HAP-1 (cell line): Measurements from ENCODE around the gene RAD51B.

ENCODE experiments used
- DNase-seq, 2 experiments: peaks; one replicate each; pipeline ENCODE4 v3.0.0-alpha.2; 2016 to 2020; ENCODE audit warnings: low spot score in 2 of 2
- H3K27me3 ChIP-seq: fragments of 250-450 bp; sonication (Bioruptor Pico); 2 replicates; pipeline ENCODE4 v1.5.1; 2020; ENCODE audit warnings: low read depth, mild to moderate bottlenecking, moderate library complexity
- H3K36me3 ChIP-seq: fragments of 250-450 bp; sonication (Bioruptor Pico); replicated peaks from 2 replicates; pipeline ENCODE4 v1.5.1; 2020; ENCODE audit warnings: mild to moderate bottlenecking
- H3K4me1 ChIP-seq: fragments of 250-450 bp; sonication (Bioruptor Pico); 2 replicates; pipeline ENCODE4 v1.5.1; 2020; ENCODE audit warnings: mild to moderate bottlenecking
- H3K4me3 ChIP-seq: fragments of 250-450 bp; sonication (Bioruptor Pico); 2 replicates; pipeline ENCODE4 v1.5.1; 2020; ENCODE audit warnings: mild to moderate bottlenecking, moderate library complexity
- H3K9me3 ChIP-seq: fragments of 250-450 bp; sonication (Bioruptor Pico); 2 replicates; pipeline ENCODE4 v1.5.1; 2020; ENCODE audit warnings: mild to moderate bottlenecking, moderate library complexity
- in situ Hi-C: fragments of 300-500 bp; cut with MboI; formaldehyde crosslinking; loops from 3 replicates; pipeline ENCODE4 v1.14.3; 2020; ENCODE audit warnings: low sequenced_read_pairs, inconsistent platforms, mixed read lengths

RAD51B gene

DNA sequence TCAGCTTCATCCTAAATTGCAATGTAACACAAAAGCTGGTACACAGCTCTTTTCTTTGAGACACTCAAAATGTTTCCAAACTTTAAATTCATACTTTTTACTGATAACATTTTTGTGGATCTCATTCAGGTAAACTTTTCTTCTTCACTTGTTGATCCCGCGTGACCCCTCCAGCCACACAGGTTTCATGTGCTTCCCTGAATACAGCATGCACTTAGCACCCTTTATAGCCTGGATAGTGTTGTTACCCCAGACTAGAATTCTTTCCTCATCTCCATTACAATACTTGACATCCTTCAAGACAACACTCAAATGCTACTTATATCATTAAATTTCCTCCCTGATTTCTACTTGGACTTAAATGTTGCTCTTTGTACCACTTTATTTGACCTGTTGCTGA lies 373.4 kb downstream of the RAD51B start:
- H3K27me3 ChIP-seq, result no peaks in the 10 kb centered on the region
- H3K4me1 ChIP-seq, result no peaks in the 10 kb centered on the region
- in situ Hi-C loops, result no loop called here
- H3K9me3 ChIP-seq, result no peaks in the 10 kb centered on the region
- DNase-seq, result no peak
- no peak overlapping the region for H3K4me3 ChIP-seq
- H3K36me3 ChIP-seq, result no peaks in the 10 kb centered on the region

GRCh38 chr14:68193970-68194681 lies 374.5 kb downstream of the RAD51B start:
- Histone ChIP-seq H3K4me1 (no peaks in the 10 kb centered on the region), H3K9me3 (no peaks in the 10 kb centered on the region), H3K36me3 (no peaks in the 10 kb centered on the region), H3K27me3 (no peaks in the 10 kb centered on the region), H3K4me3 (no peak overlapping the region)
- DNase-seq, result no peak
- in situ Hi-C loops, result no loop called here

DNA sequence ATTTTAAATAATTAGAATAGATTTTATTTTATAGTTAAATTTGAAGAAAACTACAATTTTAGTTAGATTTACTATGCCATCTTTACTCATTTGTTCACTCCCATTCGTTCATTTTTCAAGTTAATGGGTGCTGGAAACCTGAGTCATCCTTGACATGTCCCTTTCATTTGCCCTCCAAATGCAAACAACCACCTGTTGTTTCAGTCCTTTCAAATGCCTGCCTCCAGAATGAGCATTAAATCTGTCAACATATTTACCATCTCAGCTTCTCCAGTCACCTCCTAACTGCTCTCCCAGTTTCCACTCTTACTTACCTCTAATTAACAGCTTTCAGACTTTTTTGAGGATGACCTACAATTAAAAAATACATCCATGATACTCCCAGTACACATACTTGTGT lies 375.5 kb downstream of the RAD51B start:
- in situ Hi-C loops, result no loop called here
- no peak for DNase-seq
- Histone ChIP-seq H3K4me3 (no peak overlapping the region), H3K9me3 (no peaks in the 10 kb centered on the region), H3K4me1 (peaks cover 3% of the 10 kb centered on the region; the same call in 1 of the 2 replicates), H3K27me3 (no peaks in the 10 kb centered on the region), H3K36me3 (no peaks in the 10 kb centered on the region)

GRCh38 chr14:68198713-68199495 lies 379.3 kb downstream of the RAD51B start:
- no peaks in the 10 kb centered on the region for H3K27me3 ChIP-seq
- no peak overlapping the region for H3K4me3 ChIP-seq
- peaks cover 3% of the 10 kb centered on the region; the same call in 1 of the 2 replicates for H3K4me1 ChIP-seq
- DNase-seq, result no peak
- H3K9me3 ChIP-seq, result no peaks in the 10 kb centered on the region
- H3K36me3 ChIP-seq, result no peaks in the 10 kb centered on the region
- in situ Hi-C loops, result no loop called here

DNA sequence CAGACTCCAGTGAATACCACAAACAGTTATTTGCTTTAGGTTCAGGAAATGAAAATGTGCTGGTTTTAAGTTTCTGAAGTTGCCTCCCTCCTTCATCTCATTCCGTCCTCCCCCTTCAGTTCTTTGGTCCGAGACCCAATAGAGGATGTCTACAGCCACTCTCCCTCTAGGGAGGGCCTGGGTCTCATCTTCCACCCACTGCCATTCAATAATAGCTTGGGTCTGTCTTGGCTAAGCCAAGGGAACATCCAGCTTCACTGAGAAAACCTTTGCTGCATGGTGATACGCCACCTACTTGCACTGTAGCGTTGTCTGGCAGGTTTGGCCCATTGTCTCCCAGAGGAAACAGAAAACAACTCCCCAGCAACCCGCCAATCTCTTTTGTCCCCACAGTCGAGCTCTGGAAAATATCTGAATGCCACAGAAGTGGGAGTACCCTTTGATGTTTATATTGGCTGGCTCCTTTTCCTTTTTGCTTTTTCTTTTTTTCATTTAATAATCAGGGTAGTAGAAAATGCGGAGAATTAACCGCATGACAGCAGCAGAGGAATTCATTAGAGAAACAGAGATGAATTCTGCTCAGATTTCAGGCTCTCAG lies 380.1 kb downstream of the RAD51B start:
- Histone ChIP-seq H3K36me3 (no peaks in the 10 kb centered on the region), H3K9me3 (no peaks in the 10 kb centered on the region), H3K4me1 (peaks cover 3% of the 10 kb centered on the region; the same call in 1 of the 2 replicates), H3K27me3 (no peaks in the 10 kb centered on the region), H3K4me3 (no peak overlapping the region)
- in situ Hi-C loops, result no loop called here
- DNase-seq, result peak; percentile 53 to 64

- in situ Hi-C loops, result no loop called here
- H3K4me1 ChIP-seq, result peaks cover 3% of the 10 kb centered on the region; the same call in 1 of the 2 replicates
- no peak for DNase-seq
- H3K9me3 ChIP-seq, result no peaks in the 10 kb centered on the region
- H3K36me3 ChIP-seq, result no peaks in the 10 kb centered on the region
- no peaks in the 10 kb centered on the region for H3K27me3 ChIP-seq
- no peak overlapping the region for H3K4me3 ChIP-seq
These were observed 384.3 kb downstream of the RAD51B start for GRCh38 chr14:68203871-68204270.

GRCh38 chr14:68208218-68208617 lies 388.6 kb downstream of the RAD51B start:
- no peak overlapping the region for H3K4me3 ChIP-seq
- no peaks in the 10 kb centered on the region for H3K36me3 ChIP-seq
- DNase-seq, result no peak
- no peaks in the 10 kb centered on the region for H3K27me3 ChIP-seq
- H3K9me3 ChIP-seq, result no peaks in the 10 kb centered on the region
- no peaks in the 10 kb centered on the region for H3K4me1 ChIP-seq
- in situ Hi-C loops, result no loop called here

DNA sequence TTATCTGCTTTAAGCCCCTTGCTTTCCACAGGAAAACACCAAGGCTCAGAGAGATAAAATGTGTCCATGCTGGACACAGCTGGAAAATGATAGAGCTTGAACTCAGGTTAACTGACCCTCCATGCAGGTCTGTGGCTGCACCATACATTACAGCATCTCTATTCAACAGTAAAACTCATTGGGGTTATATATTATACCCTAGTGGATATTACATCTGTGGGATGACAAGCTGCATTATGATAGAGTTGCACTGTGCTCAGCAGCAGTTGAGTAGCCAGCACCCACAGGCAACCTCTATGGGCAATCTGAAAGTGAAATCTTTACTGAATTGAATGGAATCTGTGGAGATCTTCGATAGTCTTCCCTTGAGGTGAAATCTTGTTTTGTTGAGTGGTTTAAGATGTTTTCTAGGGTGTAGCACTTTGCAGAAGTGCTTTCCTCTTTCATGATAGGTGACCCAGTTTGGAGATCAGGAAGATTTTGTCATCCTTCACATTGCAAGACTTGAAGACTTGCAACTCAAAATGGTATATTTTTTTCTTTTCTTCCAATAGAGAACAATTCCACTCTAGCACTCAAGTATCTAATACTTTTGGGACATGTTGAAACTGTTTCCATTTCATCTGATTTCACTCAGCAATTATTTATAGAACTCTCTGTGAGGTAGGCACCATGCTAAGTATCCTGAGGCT lies 389.2 kb downstream of the RAD51B start:
- H3K4me3 ChIP-seq, result no peak overlapping the region
- H3K27me3 ChIP-seq, result no peaks in the 10 kb centered on the region
- H3K9me3 ChIP-seq, result no peaks in the 10 kb centered on the region
- in situ Hi-C loops, result no loop called here
- H3K4me1 ChIP-seq, result no peaks in the 10 kb centered on the region
- no peaks in the 10 kb centered on the region for H3K36me3 ChIP-seq
- no peak for DNase-seq

GRCh38 chr14:68210729-68211299 lies 391.2 kb downstream of the RAD51B start:
- in situ Hi-C loops, result no loop called here
- no peak for DNase-seq
- Histone ChIP-seq H3K4me1 (no peaks in the 10 kb centered on the region), H3K27me3 (no peaks in the 10 kb centered on the region), H3K4me3 (no peak overlapping the region), H3K36me3 (no peaks in the 10 kb centered on the region), H3K9me3 (no peaks in the 10 kb centered on the region)

- DNase-seq, result no peak
- Histone ChIP-seq H3K9me3 (no peaks in the 10 kb centered on the region), H3K4me3 (no peak overlapping the region), H3K4me1 (no peaks in the 10 kb centered on the region), H3K27me3 (no peaks in the 10 kb centered on the region), H3K36me3 (no peaks in the 10 kb centered on the region)
- in situ Hi-C loops, result no loop called here
These were observed 391.8 kb downstream of the RAD51B start for GRCh38 chr14:68211421-68211820.

GRCh38 chr14:68211886-68212285 lies 392.3 kb downstream of the RAD51B start:
- in situ Hi-C loops, result no loop called here
- H3K4me3 ChIP-seq, result no peak overlapping the region
- no peaks in the 10 kb centered on the region for H3K27me3 ChIP-seq
- H3K9me3 ChIP-seq, result no peaks in the 10 kb centered on the region
- no peak for DNase-seq
- H3K36me3 ChIP-seq, result no peaks in the 10 kb centered on the region
- H3K4me1 ChIP-seq, result no peaks in the 10 kb centered on the region

- Histone ChIP-seq H3K36me3 (no peaks in the 10 kb centered on the region), H3K9me3 (no peaks in the 10 kb centered on the region), H3K4me1 (no peaks in the 10 kb centered on the region), H3K4me3 (no peak overlapping the region), H3K27me3 (no peaks in the 10 kb centered on the region)
- in situ Hi-C loops, result no loop called here
- DNase-seq, result no peak
These were observed 392.8 kb downstream of the RAD51B start for GRCh38 chr14:68212361-68212760.

- Histone ChIP-seq H3K36me3 (no peaks in the 10 kb centered on the region), H3K27me3 (no peaks in the 10 kb centered on the region), H3K9me3 (no peaks in the 10 kb centered on the region), H3K4me3 (no peak overlapping the region), H3K4me1 (no peaks in the 10 kb centered on the region)
- DNase-seq, result no peak
- in situ Hi-C loops, result no loop called here
These were observed 394.9 kb downstream of the RAD51B start for GRCh38 chr14:68214431-68214830.
